ENCODE results near the gene MOCOS.

MOCOS gene

GRCh38 chr18:36273347-36273746, 86.0 kb downstream of the MOCOS start:
- DNase-seq (ENCODE audit: low read depth in 2 of 2), result no peak

GRCh38 chr18:36274083-36274715, 86.9 kb downstream of the MOCOS start:
- DNase-seq (ENCODE audit: low read depth in 2 of 2), result no peak

- DNase-seq (ENCODE audit: low read depth in 2 of 2), result no peak
Observed at GRCh38 chr18:36275561-36275960, 88.3 kb downstream of the MOCOS start.

- DNase-seq (ENCODE audit: low read depth in 2 of 2), result no peak
Observed at GRCh38 chr18:36279001-36279400, 91.7 kb downstream of the MOCOS start.

GRCh38 chr18:36281936-36282335, 94.6 kb downstream of the MOCOS start:
- DNase-seq (ENCODE audit: low read depth in 2 of 2), result no peak

- no peak for DNase-seq (ENCODE audit: low read depth in 2 of 2)
Observed at GRCh38 chr18:36283448-36283847, 96.2 kb downstream of the MOCOS start.

GRCh38 chr18:36284268-36284667, 97.0 kb downstream of the MOCOS start:
- no peak for DNase-seq (ENCODE audit: low read depth in 2 of 2)

GRCh38 chr18:36284671-36285295, 97.5 kb downstream of the MOCOS start:
- peak in 1 of 2 donors; percentile 23 for DNase-seq (ENCODE audit: low read depth in 2 of 2)

- no peak for DNase-seq (ENCODE audit: low read depth in 2 of 2)
Observed at GRCh38 chr18:36287653-36288052, 100.4 kb downstream of the MOCOS start.

- no peak for DNase-seq (ENCODE audit: low read depth in 2 of 2)
Observed at GRCh38 chr18:36288689-36289088, 101.4 kb downstream of the MOCOS start.

GRCh38 chr18:36294031-36294430, 106.7 kb downstream of the MOCOS start:
- no peak for DNase-seq (ENCODE audit: low read depth in 2 of 2)

- no peak for DNase-seq (ENCODE audit: low read depth in 2 of 2)
Observed at GRCh38 chr18:36295214-36295613, 107.9 kb downstream of the MOCOS start.

GRCh38 chr18:36295880-36296301, 108.6 kb downstream of the MOCOS start:
- DNase-seq (ENCODE audit: low read depth in 2 of 2), result no peak

GRCh38 chr18:36296650-36297416, 109.5 kb downstream of the MOCOS start:
- DNase-seq (ENCODE audit: low read depth in 2 of 2), result no peak

- DNase-seq (ENCODE audit: low read depth in 2 of 2), result no peak
Observed at GRCh38 chr18:36297417-36298125, 110.3 kb downstream of the MOCOS start, which contains the start of gene FHOD3. Gene FHOD3, plus strand, starts transcription at chr18:36297713. Its CDS starts 123 bp downstream, at chr18:36297836.

GRCh38 chr18:36298126-36298741, 110.9 kb downstream of the MOCOS start:
- no peak for DNase-seq (ENCODE audit: low read depth in 2 of 2)

- DNase-seq (ENCODE audit: low read depth in 2 of 2), result no peak
Observed at GRCh38 chr18:36299015-36299414, 111.7 kb downstream of the MOCOS start.

- DNase-seq (ENCODE audit: low read depth in 2 of 2), result no peak
Observed at GRCh38 chr18:36300211-36300610, 112.9 kb downstream of the MOCOS start.

- no peak for DNase-seq (ENCODE audit: low read depth in 2 of 2)
Observed at GRCh38 chr18:36301884-36302283, 114.6 kb downstream of the MOCOS start.

- no peak for DNase-seq (ENCODE audit: low read depth in 2 of 2)
Observed at GRCh38 chr18:36302676-36303075, 115.4 kb downstream of the MOCOS start.

- DNase-seq (ENCODE audit: low read depth in 2 of 2), result no peak
Observed at GRCh38 chr18:36303211-36303844, 116.0 kb downstream of the MOCOS start.
